Dermis microvascular lymphatic vessel endothelial cell (primary cell): ENCODE data around the gene OPN4. TPM values are rescaled to one million over a fixed set of nuclear protein-coding genes. Genes with fewer than 3 reads are reported as not detected.
"Not testable (repeated sequence)": the region's sequence is repeated elsewhere in the genome, so short reads cannot be mapped to it uniquely, and the experiment has no call there.

Experiments
- DNase-seq, 2 donors: peaks; one replicate each; pipeline versions ENCODE4 v3.0.0 to v3.0.0-alpha.2; 2010; ENCODE audit warnings: low read depth in 2 of 2
- total RNA-seq: library from RNA; depleted of rRNA; stranded (reverse); fragments of >200 nt; gene quantifications from 2 replicates; pipeline ENCODE4 v1.2.1, GENCODE V29; 2014

The OPN4 gene
- not detected in 2 replicates for total RNA-seq

DNA sequence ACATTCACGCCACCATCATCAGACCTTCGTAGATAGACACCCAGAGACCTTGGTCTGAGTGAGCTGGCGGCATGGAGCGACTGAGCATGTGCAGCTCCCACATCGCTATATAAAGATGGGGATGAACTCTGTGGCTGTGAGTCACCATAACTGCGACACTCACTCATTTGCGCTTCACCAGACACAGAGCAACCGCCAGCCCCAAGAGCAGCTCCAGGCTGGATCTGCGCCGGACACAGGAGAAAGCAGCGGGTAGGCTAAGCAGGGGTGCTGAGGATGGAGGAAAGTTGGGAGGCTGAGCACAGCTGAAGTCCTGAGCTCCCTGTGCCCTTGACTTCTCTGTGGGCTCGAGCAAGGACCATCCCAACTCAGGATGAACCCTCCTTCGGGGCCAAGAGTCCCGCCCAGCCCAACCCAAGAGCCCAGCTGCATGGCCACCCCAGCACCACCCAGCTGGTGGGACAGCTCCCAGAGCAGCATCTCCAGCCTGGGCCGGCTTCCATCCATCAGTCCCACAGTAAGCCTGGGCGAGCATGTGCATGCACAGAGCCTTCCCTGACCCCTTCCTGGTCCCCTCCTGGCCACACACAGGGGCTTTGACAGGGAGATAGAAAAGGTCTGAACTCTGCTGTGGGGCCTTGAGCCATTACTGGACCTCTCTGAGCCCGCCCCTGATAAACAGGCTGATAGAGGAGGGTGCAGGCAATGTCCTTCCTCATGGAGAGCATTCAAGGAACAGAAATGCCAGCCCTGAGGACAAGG is at the start of gene OPN4:
TSS of gene OPN4 (plus strand) at position 137 of the 762 bp plus-strand sequence. CDS start at position 374, 237 bp downstream.
- DNase-seq = no peak

DNA sequence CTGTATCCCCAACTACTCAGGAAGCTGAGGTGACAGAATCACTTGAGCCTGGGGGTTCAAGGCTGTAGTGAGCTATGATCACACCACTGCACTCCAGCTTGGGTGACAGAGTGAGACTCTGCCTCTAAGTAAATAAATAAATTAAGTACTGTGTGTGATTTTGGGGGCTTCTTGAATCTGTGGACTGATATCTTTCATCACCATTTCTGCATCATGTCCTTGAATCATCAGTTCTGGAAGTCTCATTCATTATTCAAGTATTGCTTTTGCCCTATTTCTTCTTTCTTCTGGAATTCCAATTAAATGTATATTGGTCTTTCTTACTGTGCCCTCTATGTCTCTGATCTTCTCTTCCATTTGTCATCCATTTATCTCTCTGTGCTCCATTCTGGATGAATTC is 46.7 kb upstream of the OPN4 start:
- DNase-seq = no peak

GRCh38 chr10:86609920-86610319 is 44.4 kb upstream of the OPN4 start:
- no peak for DNase-seq

DNA sequence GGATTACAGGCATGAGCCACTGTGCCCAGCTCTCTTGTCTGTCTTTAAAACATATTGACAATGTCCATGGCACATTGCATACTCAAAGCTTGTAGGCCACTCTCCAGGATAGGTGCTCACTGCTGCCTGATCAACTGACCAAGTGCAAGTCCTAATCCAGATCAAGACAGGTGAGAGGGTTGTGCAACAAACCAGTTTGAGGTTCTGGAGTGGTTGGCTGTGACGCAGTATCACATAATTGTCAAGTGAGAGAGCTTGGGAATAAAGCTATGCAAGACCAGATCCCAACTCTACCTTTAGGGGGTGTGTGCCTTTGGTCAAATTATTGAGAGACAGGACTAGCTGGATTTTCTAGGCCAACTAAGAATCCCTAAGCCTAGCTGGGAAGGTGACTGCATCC is 43.0 kb upstream of the OPN4 start:
- DNase-seq = no peak

DNA sequence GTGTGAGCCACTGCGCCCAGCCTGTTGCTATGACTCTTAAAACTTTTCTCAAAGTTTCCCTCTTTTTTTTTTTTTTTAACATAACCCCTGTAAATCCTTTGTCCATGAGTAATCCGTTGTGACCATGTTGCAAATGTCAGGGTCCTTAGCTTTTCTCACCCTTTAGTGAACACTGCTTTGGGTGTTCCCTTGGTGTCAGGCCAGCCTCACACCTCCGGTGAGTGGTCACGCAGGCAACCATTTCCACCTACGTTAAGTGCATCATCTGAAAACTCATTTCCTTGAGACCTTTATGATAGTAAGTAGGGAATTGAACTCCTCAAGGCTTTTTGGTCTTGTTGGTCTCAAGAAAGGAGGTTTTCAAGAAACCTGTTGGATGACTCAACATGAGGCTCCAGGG is 41.3 kb upstream of the OPN4 start:
- DNase-seq = no peak

- no peak for DNase-seq
Observed at GRCh38 chr10:86613905-86614304, 40.4 kb upstream of the OPN4 start.

DNA sequence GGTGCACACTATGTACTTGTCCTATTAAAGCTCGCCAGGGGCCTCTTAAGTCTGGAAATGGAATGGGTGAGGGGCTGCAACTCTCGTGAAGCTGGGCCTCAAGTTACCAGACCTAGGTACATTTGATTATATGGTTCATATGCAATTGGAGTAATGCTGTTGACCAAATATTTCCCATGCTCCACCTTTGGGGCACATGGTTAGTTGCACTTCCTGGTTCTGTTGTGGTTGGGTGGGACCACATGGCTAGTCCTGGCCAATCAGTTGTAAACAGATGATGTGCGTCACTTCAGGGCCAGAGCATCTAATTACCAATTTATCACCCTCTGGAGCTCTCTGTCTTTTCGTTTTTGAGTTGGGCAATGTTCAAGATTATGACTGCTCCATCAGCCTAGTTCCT is 39.5 kb upstream of the OPN4 start:
- DNase-seq = no peak

- DNase-seq = not testable (repeated sequence)
Observed at GRCh38 chr10:86617278-86617677, 37.1 kb upstream of the OPN4 start.

DNA sequence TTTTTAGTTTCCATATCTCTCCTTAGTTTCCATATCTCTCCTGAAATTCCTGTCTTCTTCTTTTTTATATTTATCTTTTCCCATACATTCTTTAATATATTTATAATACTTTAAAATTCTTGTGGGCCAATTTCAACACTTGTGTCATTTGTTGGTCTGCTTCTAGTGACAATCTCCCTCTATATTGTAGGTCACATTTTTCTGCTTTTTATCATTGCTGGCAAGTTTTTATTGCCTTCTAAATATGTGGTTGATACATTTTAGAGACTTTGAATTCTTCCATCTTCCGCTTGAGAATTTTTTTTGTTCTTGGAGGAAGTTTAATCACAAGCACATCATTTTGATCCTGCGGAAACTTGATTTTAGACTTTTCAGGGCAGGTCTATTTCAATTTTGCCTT is 26.0 kb upstream of the OPN4 start:
- no peak for DNase-seq

- no peak for DNase-seq
Observed at GRCh38 chr10:86630079-86630478, 24.3 kb upstream of the OPN4 start.

GRCh38 chr10:86632009-86632800 is 22.1 kb upstream of the OPN4 start:
- DNase-seq = no peak

DNA sequence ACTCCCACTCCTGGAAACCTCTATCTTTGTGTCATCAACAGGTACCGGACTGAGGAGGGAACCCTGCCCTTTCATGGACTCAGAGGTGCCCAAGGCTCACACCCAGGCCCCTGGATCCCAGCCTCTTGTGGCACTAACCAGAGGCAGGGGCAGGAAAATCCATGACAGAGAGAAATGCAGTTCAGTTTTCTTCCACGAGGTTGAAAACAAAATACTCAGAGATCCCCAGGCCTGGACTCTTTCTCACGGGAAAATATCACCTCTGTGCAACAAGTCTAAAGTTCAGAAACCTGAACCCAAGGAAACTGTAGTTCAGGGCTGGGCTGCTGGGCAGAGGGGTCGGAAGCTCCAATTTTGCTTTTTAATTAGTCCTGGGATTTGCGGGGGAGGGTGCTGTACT is 21.4 kb upstream of the OPN4 start:
- no peak for DNase-seq

- no peak for DNase-seq
Observed at GRCh38 chr10:86635402-86635801, 18.9 kb upstream of the OPN4 start.

- no peak for DNase-seq
Observed at GRCh38 chr10:86636311-86636710, 18.0 kb upstream of the OPN4 start.

DNA sequence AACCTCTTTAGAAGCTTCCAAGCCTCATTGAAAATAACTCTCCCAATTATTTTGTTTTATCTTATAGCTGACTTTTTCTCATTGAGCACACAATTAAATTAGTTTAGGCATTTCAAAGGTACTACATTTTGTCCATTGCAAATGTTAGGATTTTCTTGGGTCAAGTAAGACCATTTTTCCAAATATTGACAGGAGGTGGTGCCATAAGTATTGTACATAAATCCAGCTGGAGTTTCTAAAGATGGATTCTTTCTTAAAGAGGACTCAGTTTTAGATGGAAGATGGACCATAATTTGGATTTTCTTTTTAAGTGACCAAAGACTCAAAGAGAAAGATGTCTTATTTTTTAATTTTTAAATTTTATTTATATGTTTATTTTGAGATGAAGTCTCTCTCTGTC is 12.3 kb upstream of the OPN4 start:
- no peak for DNase-seq

GRCh38 chr10:86642499-86642898 is 11.8 kb upstream of the OPN4 start:
- no peak for DNase-seq

GRCh38 chr10:86644152-86644793 is 10.1 kb upstream of the OPN4 start:
- DNase-seq = no peak

DNA sequence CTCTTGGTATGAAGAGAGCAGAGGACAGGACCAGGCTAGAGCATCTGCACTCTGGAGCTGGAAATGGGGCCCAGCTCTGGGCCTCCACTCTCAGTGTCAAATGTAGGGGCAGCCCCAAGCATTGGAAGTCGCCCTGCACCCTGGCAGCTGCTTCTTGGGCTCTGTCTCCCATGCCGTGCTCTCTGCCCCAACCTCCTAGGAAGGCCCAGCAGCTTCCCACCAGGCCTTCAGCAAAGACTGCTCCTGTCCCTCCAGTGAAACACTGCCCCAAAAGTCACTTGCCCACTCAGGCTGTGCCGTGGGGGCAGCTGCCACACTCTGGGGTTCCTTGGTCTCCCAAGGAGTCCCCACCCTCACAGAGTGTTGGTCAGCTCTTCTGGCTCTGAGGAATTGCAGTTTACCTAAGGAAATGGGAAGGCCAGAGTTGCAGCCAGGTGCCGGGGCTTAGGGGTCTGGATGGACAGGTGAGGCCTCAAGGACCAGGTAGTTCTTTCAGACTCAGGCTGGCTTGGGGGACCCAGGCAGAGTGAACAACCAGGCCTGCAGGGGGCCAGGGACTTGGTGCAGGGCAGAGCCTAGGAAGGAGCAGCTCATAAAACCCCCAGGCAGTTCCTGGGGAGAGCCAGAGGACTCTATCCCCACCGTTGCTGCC is 9.4 kb upstream of the OPN4 start:
- DNase-seq = no peak

- DNase-seq = not testable (repeated sequence)
Observed at GRCh38 chr10:86645621-86646165, 8.7 kb upstream of the OPN4 start.

GRCh38 chr10:86646532-86646931 is 7.8 kb upstream of the OPN4 start:
- no peak for DNase-seq

DNA sequence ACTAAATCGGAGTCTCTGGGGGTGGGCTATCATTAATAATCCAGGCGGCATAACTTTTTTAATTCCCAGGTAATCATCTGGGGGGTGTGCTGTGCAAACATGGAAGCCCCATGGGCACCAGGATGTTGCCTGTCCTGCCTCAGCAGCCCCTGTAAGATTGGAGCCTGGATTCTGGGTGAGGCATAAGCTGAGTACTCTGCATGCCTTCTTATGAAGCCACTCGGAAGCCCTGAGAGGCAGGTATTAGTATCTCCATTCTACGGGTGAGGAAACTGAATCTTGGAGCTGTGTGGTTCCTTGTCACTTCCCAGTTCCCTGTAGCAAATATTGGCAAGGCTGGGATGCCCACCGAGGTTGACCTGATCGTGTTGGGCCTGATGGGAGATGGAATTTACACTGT is 7.4 kb upstream of the OPN4 start:
- DNase-seq = no peak
